HL-60/S4 (cell line): ENCODE results near the gene NCF4.

Experiments used
- in situ Hi-C: fragments of 300-500 bp; cut with MboI; formaldehyde crosslinking; loops from 2 replicates; pipeline ENCODE4 v1.14.3; 2022; ENCODE audit warnings: low sequenced_read_pairs

The NCF4 gene

GRCh38 chr22:36863979-36864378 lies 3.2 kb downstream of the NCF4 start:
- in situ Hi-C loops = loop anchor here (10.0 kb wide), 1 partner anchor 111 kb away; no protein-coding TSS in a partner anchor

- in situ Hi-C loops = loop anchor here (10.0 kb wide), 1 partner anchor 110 kb away; no protein-coding TSS in a partner anchor
These were observed 3.8 kb downstream of the NCF4 start for GRCh38 chr22:36864454-36865215.

- in situ Hi-C loops = loop anchor here (10.0 kb wide), 1 partner anchor 109 kb away; no protein-coding TSS in a partner anchor
These were observed 4.5 kb downstream of the NCF4 start for GRCh38 chr22:36865346-36865745.

- in situ Hi-C loops = loop anchor here (10.0 kb wide), 1 partner anchor 107 kb away; no protein-coding TSS in a partner anchor
These were observed 6.9 kb downstream of the NCF4 start for GRCh38 chr22:36867695-36868094.

- in situ Hi-C loops = loop anchor here (10.0 kb wide), 1 partner anchor 106 kb away; no protein-coding TSS in a partner anchor
These were observed 7.9 kb downstream of the NCF4 start for GRCh38 chr22:36868546-36869181.

GRCh38 chr22:36870250-36870649 lies 9.4 kb downstream of the NCF4 start:
- in situ Hi-C loops = no loop called here

GRCh38 chr22:36871669-36872081 lies 10.9 kb downstream of the NCF4 start:
- in situ Hi-C loops = no loop called here

GRCh38 chr22:36872084-36872483 lies 11.3 kb downstream of the NCF4 start:
- in situ Hi-C loops = no loop called here

- in situ Hi-C loops = no loop called here
These were observed 12.2 kb downstream of the NCF4 start for GRCh38 chr22:36872866-36873498.

- in situ Hi-C loops = no loop called here
These were observed 13.0 kb downstream of the NCF4 start for GRCh38 chr22:36873614-36874308.

GRCh38 chr22:36874309-36874696 lies 13.5 kb downstream of the NCF4 start:
- in situ Hi-C loops = no loop called here

- in situ Hi-C loops = no loop called here
These were observed 13.9 kb downstream of the NCF4 start for GRCh38 chr22:36874736-36875135.

- in situ Hi-C loops = no loop called here
These were observed 14.9 kb downstream of the NCF4 start for GRCh38 chr22:36875741-36876140.

GRCh38 chr22:36879775-36880174 lies 19.0 kb downstream of the NCF4 start:
- in situ Hi-C loops = no loop called here

GRCh38 chr22:36881504-36882245 lies 20.9 kb downstream of the NCF4 start:
- in situ Hi-C loops = no loop called here

- in situ Hi-C loops = no loop called here
These were observed 23.7 kb downstream of the NCF4 start for GRCh38 chr22:36884349-36885158.

- in situ Hi-C loops = no loop called here
These were observed 24.7 kb downstream of the NCF4 start for GRCh38 chr22:36885474-36885873.

GRCh38 chr22:36886016-36886415 lies 25.2 kb downstream of the NCF4 start:
- in situ Hi-C loops = no loop called here

GRCh38 chr22:36887162-36887561 lies 26.4 kb downstream of the NCF4 start:
- in situ Hi-C loops = no loop called here

GRCh38 chr22:36891646-36892045 lies 30.8 kb downstream of the NCF4 start:
- in situ Hi-C loops = no loop called here
